Measurements from ENCODE around the gene RAP1GAP2.

The RAP1GAP2 gene

GRCh38 chr17:3004925-3005324, 208.7 kb downstream of the RAP1GAP2 start:
- peak; percentile 82 for DNase-seq

GRCh38 chr17:3005696-3006095, 209.5 kb downstream of the RAP1GAP2 start:
- no peak for DNase-seq

- DNase-seq: no peak
Observed at GRCh38 chr17:3006801-3007200, 210.6 kb downstream of the RAP1GAP2 start.

GRCh38 chr17:3007651-3008121, 211.4 kb downstream of the RAP1GAP2 start:
- DNase-seq: no peak

- DNase-seq: no peak
Observed at GRCh38 chr17:3008336-3009288, 212.4 kb downstream of the RAP1GAP2 start.

GRCh38 chr17:3009411-3009920, 213.2 kb downstream of the RAP1GAP2 start:
- DNase-seq: no peak

GRCh38 chr17:3011891-3012290, 215.7 kb downstream of the RAP1GAP2 start:
- no peak for DNase-seq

GRCh38 chr17:3012926-3013581, 216.8 kb downstream of the RAP1GAP2 start:
- peak; percentile 85 for DNase-seq

GRCh38 chr17:3015890-3016289, 219.7 kb downstream of the RAP1GAP2 start:
- no peak for DNase-seq

- DNase-seq: no peak
Observed at GRCh38 chr17:3017936-3018335, 221.7 kb downstream of the RAP1GAP2 start.

- DNase-seq: no peak
Observed at GRCh38 chr17:3019761-3020160, 223.5 kb downstream of the RAP1GAP2 start.

GRCh38 chr17:3020381-3020780, 224.1 kb downstream of the RAP1GAP2 start:
- DNase-seq: no peak

- no peak for DNase-seq
Observed at GRCh38 chr17:3022197-3022596, 226.0 kb downstream of the RAP1GAP2 start.

GRCh38 chr17:3024346-3024745, 228.1 kb downstream of the RAP1GAP2 start:
- no peak for DNase-seq

- peak; percentile 53 for DNase-seq
Observed at GRCh38 chr17:3025421-3026124, 229.3 kb downstream of the RAP1GAP2 start.

- no peak for DNase-seq
Observed at GRCh38 chr17:3026125-3026855, 230.1 kb downstream of the RAP1GAP2 start.

- DNase-seq: peak; percentile 99
Observed at GRCh38 chr17:3026856-3027751, 230.9 kb downstream of the RAP1GAP2 start.

- DNase-seq: peak; percentile 50
Observed at GRCh38 chr17:3027786-3028532, 231.7 kb downstream of the RAP1GAP2 start.

GRCh38 chr17:3029213-3029913, 233.1 kb downstream of the RAP1GAP2 start:
- DNase-seq: no peak

- DNase-seq: no peak
Observed at GRCh38 chr17:3030096-3030495, 233.9 kb downstream of the RAP1GAP2 start.

Data from NCI-H82 (cell line).